GM06990 (cell line): ENCODE data around the gene GRIN2D.

Source experiments
- DNase-seq: peaks from one replicate; pipeline ENCODE4 v3.0.0-alpha.2; 2011; ENCODE audit not compliant: insufficient read length; ENCODE audit errors: extremely low read depth
- H3K27me3 ChIP-seq: replicated peaks from 2 replicates; pipeline ENCODE4 v1.6.0; 2011; ENCODE audit warnings: low read length; ENCODE audit not compliant: control insufficient read depth, insufficient read depth
- H3K36me3 ChIP-seq: 2 replicates; pipeline ENCODE4 v1.5.1; 2011; ENCODE audit warnings: low read length; ENCODE audit not compliant: control insufficient read depth, insufficient read depth
- H3K4me3 ChIP-seq: replicated peaks from 2 replicates; pipeline ENCODE4 v1.5.1; 2011; ENCODE audit warnings: low read depth, mild to moderate bottlenecking, control low read depth, low read length
- CTCF ChIP-seq: IDR thresholded peaks from 2 replicates; pipeline ENCODE4 v1.5.1; 2011; ENCODE audit warnings: low read length, control low read depth, mild to moderate bottlenecking, inconsistent platforms; ENCODE audit not compliant: insufficient read depth, poor library complexity, severe bottlenecking

GRIN2D gene

GRCh38 chr19:48350856-48351255 lies 42.6 kb upstream of the GRIN2D start:
- H3K4me3 ChIP-seq = no peak overlapping the region

GRCh38 chr19:48351341-48351752 lies 42.1 kb upstream of the GRIN2D start:
- peak; percentile 93 for TF ChIP-seq CTCF
- H3K27me3 ChIP-seq = no peaks in the 10 kb centered on the region
- H3K4me3 ChIP-seq = no peak overlapping the region
- no peaks in the 10 kb centered on the region for H3K36me3 ChIP-seq
- peak; percentile 76 for DNase-seq

More at GRCh38 chr19:48350856-48351255, 42.6 kb upstream of the GRIN2D start:
- H3K27me3 ChIP-seq = no peaks in the 10 kb centered on the region
- H3K36me3 ChIP-seq = no peaks in the 10 kb centered on the region
- TF ChIP-seq CTCF = no peak
- no peak for DNase-seq

- no peaks in the 10 kb centered on the region for H3K27me3 ChIP-seq
- no peaks in the 10 kb centered on the region for H3K36me3 ChIP-seq
- DNase-seq = no peak
- no peak for TF ChIP-seq CTCF
- H3K4me3 ChIP-seq = no peak overlapping the region
Observed at GRCh38 chr19:48353677-48354076, 39.8 kb upstream of the GRIN2D start.

- no peak for DNase-seq
- no peaks in the 10 kb centered on the region for H3K36me3 ChIP-seq
- TF ChIP-seq CTCF = no peak
- no peak overlapping the region for H3K4me3 ChIP-seq
- H3K27me3 ChIP-seq = no peaks in the 10 kb centered on the region
Observed at GRCh38 chr19:48354332-48354992, 39.0 kb upstream of the GRIN2D start.

- no peak for DNase-seq
- no peak for TF ChIP-seq CTCF
- no peaks in the 10 kb centered on the region for H3K27me3 ChIP-seq
- no peak overlapping the region for H3K4me3 ChIP-seq
- H3K36me3 ChIP-seq = no peaks in the 10 kb centered on the region
Observed at GRCh38 chr19:48355365-48355954, 38.0 kb upstream of the GRIN2D start.

- no peak for DNase-seq
- no peak for TF ChIP-seq CTCF
- Histone ChIP-seq H3K4me3 (no peak overlapping the region), H3K27me3 (no peaks in the 10 kb centered on the region), H3K36me3 (no peaks in the 10 kb centered on the region)
Observed at GRCh38 chr19:48359123-48359522, 34.3 kb upstream of the GRIN2D start.
